NCI-H526 treated with DMSO at 0.1 percent for 48 hours (cell line): ENCODE results near the gene TXNRD2.

ENCODE experiments used
- DNase-seq: peaks from one replicate; lab custom pipeline; 2025; lab: John Stamatoyannopoulos, UW

Gene TXNRD2

DNA sequence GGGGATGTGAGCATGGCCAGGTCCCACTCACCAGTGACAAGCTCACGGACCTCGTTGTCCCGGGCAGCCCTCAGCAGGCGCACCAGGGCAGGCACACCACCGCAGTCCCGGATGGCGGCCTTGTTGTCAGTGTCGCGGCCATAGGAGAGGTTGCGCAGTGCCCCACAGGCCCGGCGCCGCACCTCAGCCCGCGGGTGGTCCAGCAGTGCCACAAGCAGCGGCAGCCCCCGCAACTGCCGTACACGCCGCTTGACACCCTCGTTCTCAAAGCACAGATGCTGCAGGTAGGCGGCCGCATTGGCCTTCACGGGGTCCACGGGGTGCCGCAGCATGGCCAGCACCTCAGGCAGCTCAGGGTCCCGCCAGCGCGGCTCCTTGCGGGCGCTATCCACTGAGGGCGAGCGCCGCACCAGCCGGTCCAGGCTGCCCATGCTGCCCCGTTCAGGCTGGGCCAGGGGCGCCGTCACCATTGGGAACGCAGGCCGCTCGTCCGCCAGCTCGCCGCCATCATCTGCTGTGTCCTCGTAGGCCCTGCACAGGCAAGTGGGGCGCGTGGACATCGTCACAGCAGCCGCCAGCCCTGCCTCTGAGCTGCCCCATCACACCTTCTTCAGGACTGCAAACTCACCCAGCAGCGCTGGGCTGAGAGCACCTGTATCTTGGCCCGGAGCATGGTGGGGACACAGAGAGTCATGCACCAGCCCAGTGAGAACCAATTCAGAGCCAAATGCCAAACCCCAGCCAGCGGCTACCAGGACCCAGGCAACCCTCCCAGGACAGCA is 38.3 kb upstream of the TXNRD2 start:
- no peak for DNase-seq

DNA sequence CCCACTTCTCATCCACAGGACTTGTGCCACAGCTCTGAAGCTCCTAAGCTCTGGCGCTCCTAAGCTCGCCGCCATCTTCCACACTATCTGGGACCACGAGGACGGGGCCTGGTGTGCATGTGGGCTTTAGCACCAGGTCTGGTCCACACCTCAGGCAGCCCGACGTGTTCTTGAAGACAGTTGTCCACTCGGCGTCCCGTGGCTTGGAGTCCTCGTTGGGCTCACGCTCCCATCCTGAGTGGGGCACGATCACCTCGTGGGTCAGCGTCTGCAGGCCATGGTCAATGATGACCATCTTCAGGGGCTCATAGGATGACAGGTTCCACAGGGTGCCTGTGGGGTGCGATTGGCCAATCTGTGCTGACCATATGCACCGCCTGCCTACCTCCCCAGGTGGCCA is 37.1 kb upstream of the TXNRD2 start:
- no peak for DNase-seq

DNA sequence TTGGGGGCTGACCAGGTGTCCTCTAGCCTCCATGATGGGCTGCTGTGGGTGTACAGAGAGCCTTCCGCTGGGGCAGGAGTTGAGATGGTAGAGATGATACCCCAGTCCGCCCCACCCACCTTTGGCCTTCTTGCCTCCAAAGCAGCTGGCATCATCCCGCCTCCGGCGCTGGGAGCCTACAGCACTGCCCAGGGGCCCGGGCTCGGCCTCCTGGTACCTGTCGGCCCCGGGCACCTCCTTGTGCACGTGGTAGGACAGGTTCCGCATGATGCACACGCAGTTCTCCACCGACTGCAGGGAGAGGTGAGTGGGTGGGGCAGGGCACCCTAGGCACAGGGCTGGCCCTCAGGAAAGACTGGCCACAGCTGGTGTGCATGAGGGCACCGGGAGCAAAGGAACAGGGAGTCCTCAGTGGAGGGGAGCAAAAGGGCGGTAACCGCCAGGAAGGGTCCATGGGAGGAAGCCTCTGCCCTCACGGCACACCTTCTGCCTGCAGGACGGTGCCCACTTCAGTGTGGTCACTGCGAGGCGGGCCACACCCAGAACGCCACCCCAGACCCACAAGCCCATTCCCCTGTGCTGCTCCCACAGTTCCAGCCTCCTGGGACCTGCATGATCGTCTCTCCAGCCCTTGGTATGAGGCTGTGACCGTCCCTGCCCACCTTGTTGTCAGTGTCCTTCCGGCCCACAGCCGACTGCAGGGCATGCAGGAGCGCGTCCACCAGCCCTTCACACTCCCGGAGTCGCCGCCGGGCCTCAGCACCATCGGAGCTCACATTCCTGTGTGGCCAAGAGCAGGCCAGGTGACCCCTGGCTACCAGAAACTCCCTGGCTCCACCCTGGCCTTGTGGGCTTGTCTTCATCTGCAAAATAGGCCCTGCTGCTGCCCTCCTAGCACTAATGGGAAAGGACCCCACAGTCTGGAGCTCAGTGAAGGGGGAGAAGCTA is 36.0 kb upstream of the TXNRD2 start:
- DNase-seq, result no peak

DNA sequence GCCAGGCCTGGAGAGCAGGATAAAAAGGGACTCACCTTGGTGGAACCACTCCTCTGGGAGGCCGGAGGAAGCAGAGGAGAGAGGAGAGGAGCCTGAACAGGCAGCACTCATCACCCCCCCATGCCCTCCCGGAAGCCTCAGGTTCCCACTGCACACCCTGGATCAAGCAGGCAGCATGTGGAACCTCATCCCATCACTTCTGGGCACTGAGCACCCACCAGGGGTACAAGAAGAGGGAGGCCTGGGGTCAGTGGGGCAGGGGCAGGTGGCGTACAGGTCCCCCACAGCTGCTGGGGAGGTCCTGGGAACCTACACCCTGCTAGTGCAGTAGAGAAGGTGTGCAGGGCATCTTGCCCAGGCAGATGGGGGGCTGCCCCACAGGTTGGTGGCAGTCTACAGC is 35.1 kb upstream of the TXNRD2 start:
- no peak for DNase-seq

DNA sequence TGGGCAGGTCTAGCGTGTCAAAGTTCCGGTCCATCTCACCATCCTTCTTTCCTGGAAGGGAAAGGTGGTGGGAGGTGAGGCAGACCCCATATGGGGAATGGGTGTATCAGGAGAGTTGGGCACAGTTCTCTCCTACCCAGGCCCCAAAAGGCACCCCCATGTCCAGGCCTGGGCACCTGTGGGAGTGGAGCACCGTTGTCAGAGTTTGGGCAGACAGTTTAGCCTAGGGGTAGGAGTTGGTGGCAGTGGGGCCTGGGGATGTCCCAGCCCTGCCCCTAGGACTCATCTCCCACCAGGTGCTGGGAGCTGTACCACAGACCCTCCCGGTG is 34.1 kb upstream of the TXNRD2 start:
- DNase-seq, result no peak

DNA sequence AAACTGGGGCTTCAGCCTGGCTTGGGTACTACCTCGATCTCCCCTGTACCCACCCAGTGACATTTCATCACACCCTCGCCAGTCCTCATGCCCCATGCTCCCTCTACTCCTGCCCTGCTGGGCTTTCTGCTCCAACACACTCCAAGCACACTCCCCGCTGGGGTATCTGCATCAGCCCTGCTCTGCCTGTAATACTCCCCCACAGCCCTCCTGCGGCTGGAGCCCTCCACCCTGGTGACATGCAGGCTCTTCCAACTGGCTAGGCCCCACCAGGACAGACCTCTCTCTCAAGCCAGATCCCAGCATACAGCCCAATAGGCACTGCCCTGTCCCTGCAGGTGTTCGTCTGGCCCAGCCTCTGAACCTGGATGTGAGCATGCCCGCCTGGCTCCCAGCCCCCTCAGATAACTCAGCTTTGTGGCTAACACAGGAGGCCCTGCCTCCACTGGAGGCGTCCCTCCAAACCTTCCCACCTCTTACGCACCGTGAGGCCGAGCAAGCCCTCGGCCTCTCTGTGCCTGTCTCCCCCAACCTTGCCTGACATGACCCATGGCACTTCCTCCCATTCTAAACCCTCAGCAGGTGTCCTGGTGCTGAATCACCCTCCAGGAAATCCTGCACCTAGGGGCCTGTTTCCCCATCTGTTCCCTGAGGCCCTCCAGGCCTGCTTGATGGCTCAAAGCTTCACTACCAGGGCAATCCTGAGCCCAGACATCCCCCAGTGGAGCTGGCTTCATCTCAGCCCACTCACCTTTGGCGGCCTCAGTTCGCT is 33.5 kb upstream of the TXNRD2 start:
- no peak for DNase-seq

DNA sequence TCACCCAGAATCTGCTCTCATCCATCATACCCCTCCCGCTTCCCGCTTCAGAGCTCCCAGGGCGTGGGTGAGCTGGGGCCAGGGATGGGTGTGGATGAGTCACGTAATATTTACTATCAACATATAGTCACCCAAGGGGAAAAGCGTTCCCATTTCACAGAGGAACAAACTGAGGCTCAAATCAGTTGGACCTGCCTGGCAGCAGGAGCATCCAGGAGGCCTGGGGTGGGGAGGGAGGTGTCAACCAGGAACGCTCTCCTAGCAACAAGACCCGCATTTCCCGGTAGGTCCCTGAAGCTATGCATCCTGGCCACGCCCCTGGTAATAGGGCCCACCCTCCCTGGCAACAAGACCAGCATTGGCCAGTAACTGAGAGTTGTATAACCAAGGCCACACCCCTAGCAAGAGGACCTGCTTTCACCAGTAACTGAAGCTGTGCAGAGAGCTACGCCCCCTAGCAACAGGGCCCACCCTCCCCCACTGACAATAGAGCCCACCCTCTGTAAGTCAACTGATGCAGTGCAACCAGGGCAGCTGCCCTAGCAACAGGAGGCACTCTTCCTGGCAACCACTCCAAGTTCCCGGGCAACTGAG is 32.7 kb upstream of the TXNRD2 start:
- DNase-seq, result peak; percentile 52

DNA sequence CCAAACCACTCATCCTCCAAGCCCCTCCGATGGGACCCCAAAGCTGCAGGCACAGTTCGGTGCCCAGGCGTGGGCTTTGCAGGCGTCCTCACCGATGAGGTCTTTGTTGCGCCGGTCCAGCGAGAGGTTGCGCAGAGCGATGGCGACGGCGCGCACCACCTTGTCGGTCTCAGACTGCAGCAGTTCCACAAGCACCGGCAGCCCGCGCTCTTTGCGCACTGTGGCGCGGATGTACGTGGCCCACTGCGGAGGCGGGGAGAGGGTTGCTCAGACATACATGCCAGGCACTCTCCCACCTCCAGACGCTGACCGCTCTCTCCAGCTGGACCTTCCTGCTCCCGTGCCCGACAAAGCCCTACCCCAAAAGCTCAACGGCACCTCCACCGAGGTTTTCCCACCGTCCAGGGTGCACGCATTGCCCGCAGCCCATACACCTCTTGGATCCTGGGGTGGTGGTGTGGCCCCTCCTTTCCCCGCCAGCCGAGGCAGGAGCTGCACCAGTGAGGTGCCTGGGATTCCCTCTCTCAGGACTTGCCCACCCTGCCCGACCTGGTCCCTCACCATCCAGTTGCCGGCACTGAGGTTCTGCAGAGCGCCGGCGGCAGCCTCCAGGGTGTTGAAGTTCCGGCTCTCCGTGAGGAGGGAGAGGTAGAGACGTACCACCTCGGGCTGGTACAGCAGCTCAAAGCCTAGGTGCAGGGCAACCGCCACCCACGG is 32.1 kb upstream of the TXNRD2 start:
- DNase-seq, result no peak

DNA sequence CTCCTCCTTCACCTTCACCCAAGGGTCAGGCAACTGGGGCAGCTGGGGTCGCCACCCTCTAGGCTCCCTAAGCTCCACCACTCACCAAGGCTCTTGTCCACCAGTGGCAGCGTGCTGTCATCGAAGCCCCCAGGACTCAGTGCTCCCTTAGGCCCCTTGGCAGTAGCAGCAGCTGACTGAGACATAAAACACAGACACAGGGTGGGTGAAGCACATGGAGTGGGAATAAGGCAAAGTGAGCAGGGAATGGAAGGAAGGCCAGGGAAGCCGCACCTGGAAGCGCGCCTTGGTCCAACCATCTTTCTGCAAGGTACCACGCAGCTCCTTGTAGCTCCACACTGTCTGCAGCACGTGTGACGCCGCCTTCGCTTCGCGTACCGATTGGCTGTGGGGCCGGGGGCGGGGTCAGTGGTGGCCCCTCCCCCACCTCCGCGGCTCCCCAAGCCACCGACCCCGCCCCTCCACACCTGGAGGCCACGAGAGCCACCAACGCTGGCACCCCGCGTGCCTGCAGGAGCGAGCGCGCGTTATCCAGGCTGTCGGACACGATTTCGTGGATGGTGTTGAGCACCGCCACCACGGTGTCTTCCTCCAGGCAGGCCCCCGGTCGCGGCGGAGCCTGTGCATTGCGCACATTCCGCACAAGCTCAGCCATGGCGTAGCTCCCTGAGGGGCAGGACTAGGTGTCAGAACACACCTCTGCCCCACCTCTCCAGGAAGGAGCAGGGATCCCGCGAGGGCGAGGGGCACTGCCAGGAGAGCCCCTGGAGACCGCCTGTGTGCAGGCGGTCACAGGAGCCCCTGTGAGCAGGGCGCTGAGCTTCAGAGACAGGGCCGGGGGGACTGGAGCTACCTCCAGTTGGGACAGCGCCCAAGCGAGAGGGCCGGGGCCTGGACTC is 31.3 kb upstream of the TXNRD2 start:
- no peak for DNase-seq

DNA sequence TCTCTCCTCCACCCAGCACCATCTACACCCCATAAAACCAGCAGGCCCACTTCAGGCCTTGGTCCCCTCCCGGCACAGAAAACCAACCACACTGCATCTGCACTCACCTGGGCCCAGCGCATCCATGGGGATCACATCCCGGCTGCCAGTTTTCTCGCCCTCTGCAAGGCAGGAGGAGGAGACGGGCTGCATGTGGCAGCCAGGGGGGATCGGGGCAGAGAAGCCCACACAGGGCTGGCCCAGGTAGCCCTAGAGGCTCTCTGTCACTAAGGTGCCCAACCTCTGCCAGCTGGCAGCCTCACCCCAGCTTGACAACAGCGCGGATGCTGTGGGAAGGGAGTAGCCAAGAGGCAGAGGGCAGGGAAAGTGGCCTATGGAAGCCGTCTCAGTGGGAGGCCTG is 30.6 kb upstream of the TXNRD2 start:
- DNase-seq, result no peak

DNA sequence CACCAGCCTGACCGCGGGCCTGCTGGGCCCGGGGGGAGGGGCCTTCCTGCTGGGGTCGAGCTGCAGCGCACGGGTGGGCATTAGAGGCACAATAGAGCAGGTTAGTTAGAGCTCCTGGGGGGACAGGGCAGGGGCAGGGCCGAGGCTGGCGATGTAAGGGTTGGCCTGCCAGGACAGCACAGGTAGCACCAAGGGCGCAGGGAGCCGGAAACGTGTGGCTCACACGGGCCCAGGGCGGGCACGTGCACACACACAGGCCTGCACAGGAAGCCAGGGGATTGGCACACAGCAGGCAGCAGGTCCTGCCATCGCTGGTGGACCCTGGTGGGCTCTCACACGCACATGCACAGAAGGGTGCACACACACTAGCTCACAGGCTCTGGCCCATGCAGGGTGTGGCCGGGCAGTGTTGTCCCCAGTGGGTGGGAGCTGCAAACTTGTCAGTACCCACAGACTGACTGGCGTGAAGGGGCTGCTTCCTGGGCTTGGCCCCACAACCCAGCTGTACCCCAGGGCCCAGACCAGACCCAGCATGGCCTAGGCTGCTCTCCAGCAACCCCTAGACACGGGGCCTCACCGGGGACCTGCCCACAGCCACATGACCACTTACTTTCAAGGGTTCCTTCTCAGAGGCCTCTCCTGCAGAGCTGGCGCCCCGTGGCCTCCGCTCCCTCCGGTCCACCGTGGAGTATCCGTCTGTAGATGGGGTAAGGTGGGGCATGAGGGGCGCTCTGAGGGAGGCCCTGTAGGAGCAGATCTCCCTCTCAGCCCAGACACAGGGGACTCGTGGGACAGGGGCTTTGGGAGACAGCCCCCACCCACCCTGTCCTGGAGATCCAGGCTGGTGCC is 29.9 kb upstream of the TXNRD2 start:
- no peak for DNase-seq

DNA sequence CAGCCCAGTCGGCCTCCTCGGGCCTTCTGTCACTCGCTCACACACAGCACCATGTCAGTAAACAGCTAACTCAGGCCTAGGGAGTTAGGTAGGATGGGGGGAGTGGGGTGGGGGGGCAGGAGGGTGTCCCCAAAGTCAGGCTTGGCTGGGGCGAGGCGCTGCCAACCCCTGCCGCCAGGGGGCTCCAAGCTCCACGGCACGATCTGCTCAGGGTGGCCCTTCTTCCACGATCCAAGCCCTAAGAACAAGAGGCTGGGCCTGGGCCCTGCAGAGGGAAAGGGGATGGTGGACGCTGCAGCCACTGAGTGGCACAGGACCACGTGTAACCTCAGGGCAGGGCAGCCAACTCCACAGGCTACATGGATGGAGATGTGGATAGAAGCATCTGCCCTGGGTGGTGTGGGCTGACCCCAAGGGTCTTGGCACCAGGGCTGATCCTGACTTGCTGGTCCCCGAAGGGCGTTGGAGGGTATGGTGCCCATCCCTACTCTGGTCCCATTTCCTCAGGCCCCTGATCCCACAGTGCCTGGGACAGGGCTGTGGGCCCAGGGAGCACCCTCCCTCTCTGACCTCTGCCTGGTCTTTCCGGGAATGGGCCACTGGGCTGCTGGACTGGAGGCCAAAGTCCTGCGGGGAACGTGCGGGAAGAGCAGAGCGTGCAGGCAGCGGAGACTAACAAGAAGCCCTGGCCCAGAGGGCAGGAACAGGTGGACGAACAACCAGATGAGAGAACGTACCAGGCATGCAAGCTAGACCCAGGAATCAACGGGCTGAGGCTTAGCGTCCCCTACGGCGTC is 29.1 kb upstream of the TXNRD2 start:
- peak; percentile 11 for DNase-seq

DNA sequence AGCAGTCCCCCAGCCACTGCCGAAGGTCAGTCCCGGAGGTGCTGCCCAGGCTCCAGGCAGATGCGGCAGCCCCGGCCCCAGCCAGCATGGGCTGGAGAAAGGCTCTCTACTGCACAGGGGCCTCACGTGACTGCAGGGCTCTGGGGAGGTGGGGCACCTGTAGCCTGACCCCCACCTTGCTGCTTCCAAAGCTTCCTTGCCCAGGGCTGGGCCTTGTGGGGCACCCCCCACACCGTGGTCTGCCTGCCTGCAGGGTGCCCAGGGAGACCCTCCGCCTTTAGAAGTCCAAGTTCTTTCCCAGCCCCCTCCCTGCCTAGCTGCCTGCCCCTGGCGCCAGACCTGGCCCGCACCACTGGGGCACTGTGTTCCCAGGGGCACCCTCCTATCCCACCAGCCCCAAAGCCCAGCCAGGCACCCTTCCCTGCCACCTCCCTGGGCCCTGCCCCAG is 28.4 kb upstream of the TXNRD2 start:
- DNase-seq, result no peak

DNA sequence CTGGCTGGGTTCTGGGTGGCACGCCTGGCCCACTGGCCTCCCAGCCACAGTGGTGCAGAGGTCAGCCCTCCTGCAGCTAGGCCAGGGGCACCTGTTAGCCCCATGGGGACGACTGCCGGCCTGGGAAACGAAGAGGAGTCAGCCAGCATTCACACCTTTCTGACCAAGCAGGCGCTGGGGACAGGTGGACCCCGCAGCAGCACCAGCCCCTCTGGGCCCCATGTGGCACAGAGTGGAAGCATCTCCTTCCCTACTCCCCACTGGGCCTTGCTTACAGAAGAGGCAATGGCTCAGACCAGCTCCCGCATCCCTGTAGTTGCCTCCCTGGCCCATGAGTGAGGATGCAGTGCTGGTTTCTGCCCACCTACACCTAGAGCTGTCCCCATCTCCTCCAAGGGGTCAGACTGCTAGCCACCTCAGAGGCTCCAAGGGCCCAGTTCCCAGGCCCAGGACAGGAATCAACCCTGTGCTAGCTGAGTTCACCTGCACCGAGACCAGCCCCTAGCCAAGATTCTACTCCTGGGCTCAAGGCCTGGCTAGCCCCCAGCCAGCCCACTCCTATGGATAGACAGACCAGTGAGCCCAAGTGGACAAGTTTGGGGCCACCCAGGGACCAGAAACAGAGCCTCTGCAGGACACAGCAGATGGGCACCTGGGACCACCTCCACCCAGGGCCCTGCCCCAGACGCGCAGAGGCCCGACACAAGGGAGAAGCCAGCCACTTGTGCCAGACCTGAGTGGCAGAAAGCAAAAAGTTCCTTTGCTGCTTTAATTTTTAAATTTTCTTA is 27.7 kb upstream of the TXNRD2 start:
- no peak for DNase-seq

DNA sequence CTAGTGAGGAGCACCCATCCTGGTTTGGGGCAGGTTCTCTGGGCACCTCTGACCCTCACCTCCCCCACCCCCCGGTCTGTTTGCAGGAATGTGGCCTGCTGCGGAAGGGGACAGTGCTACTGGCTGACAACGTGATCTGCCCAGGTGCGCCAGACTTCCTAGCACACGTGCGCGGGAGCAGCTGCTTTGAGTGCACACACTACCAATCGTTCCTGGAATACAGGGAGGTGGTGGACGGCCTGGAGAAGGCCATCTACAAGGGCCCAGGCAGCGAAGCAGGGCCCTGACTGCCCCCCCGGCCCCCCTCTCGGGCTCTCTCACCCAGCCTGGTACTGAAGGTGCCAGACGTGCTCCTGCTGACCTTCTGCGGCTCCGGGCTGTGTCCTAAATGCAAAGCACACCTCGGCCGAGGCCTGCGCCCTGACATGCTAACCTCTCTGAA is 26.9 kb upstream of the TXNRD2 start:
- DNase-seq, result no peak

DNA sequence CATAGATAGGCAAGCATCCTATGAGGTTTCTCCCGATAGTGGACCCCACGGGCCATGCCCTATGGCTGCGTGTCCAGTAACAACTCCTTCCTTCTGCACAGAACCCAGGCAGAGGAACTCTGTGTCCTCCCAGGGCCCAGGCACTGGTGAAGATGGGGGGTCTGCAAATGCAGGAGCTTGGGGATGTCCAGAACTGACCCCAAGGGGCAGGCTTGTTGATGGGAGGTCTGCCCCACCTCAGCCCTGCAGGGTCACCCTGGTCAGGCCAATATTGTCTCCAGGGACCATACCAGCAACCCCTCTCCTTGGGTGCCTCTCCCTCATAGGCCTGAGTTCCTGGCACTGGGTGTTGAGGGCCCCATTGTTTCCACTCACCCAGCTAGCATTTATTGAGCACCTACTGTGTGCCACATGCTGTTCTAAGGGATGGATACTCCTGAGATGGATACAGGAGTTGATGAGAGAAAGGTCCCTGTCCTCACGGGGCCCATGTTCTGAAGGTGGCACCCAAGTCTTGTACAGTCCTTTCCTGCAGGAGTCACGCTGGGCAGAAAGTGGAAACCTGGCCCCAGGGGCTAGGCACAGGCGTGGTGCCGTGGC is 26.3 kb upstream of the TXNRD2 start:
- DNase-seq, result no peak
